GM12878 (cell line): ENCODE data around the gene PTBP1. TPM values are rescaled to one million over a fixed set of nuclear protein-coding genes. Genes with fewer than 3 reads are reported as not detected.

Experiments
- ATAC-seq: fragments of 200-7000 bp; cut with Tn5 transposase; 3 replicates; pipeline ENCODE4 v1.9.1; 2020; ENCODE audit warnings: mild to moderate bottlenecking, moderate library complexity
- BruUV-seq: library from RNA; stranded (reverse); fragments of 400-500 nt; replicated peaks from 2 replicates; lab custom pipeline; 2021; lab: Mats Ljungman, UMichigan
- CTCF ChIA-PET: fragments of 300-600 bp; sonication (Branson Sonifier 250); formaldehyde crosslinking; extraction: SDS; loops from one replicate; lab custom pipeline; 2021; ENCODE audit warnings: inconsistent platforms; lab: Yijun Ruan, JAX
- POLR2A ChIA-PET: fragments of 350-600 bp; formaldehyde crosslinking; extraction: SDS; loops from one replicate; lab custom pipeline; 2021; ENCODE audit warnings: inconsistent platforms; lab: Charles Lee
- RAD21 ChIA-PET: fragments of 300-600 bp; sonication (Branson Sonifier 250); formaldehyde crosslinking; loops from one replicate; lab custom pipeline; 2023; ENCODE audit warnings: antibody characterized with exemption; ENCODE audit not compliant: unreplicated experiment; lab: Charles Lee
- SMC1A ChIA-PET: fragments of 300-600 bp; sonication (Branson Sonifier 250); formaldehyde crosslinking; loops from one replicate; lab custom pipeline; 2023; ENCODE audit not compliant: unreplicated experiment, uncharacterized antibody; lab: Charles Lee
- DNase-seq: peaks from one replicate; pipeline ENCODE4 v3.0.0-alpha.2; 2011; ENCODE audit warnings: low read depth, low spot score
- FAIRE-seq: peaks from 3 replicates; lab custom pipeline; 2011; peaks lifted over from hg19 to GRCh38; lab: Jason Lieb, UNC
- H2AFZ ChIP-seq: 2 replicates; pipeline ENCODE4 v1.6.0; 2011; ENCODE audit warnings: low read depth, low read length, control low read depth; ENCODE audit not compliant: control insufficient read depth
- H3K27ac ChIP-seq: 2 replicates; pipeline ENCODE4 v1.5.1; 2011; ENCODE audit warnings: control low read depth; ENCODE audit not compliant: control insufficient read depth, insufficient read depth
- H3K27me3 ChIP-seq, 2 experiments: replicated peaks in 1 of 2; 2 replicates each; pipeline versions ENCODE4 v1.6.0 to v1.6.1; 2011; ENCODE audit warnings: low read length in 1 of 2; ENCODE audit not compliant: control insufficient read depth in 2 of 2, insufficient read depth in 2 of 2
- H3K36me3 ChIP-seq, 2 experiments: 2 replicates each; pipeline ENCODE4 v1.5.1; 2011; ENCODE audit warnings: low read length in 1 of 2; ENCODE audit not compliant: control insufficient read depth in 2 of 2, insufficient read depth in 2 of 2
- H3K4me1 ChIP-seq: 2 replicates; pipeline ENCODE4 v1.6.1; 2011; ENCODE audit warnings: mild to moderate bottlenecking, low read length, moderate library complexity, mixed read lengths; ENCODE audit not compliant: control insufficient read depth, insufficient read depth
- H3K4me2 ChIP-seq: 2 replicates; pipeline ENCODE4 v1.6.0; 2011; ENCODE audit warnings: control low read depth; ENCODE audit not compliant: control insufficient read depth, insufficient read depth
- H3K4me3 ChIP-seq: fragments of 200-600 bp; sonication (generic); 2 replicates; pipeline ENCODE4 v1.5.1; 2016
- H3K79me2 ChIP-seq: 2 replicates; pipeline ENCODE4 v1.6.0; 2011; ENCODE audit warnings: low read length; ENCODE audit not compliant: control insufficient read depth, insufficient read depth
- H3K9ac ChIP-seq: 2 replicates; pipeline ENCODE4 v1.8.0; 2011; ENCODE audit warnings: low read length, control low read depth, mixed read lengths; ENCODE audit not compliant: control insufficient read depth, insufficient read depth
- H3K9me3 ChIP-seq: replicated peaks from 3 replicates; pipeline ENCODE4 v1.5.1; 2011; ENCODE audit warnings: mild to moderate bottlenecking, low read length; ENCODE audit not compliant: control insufficient read depth, insufficient read depth
- H4K20me1 ChIP-seq: 2 replicates; pipeline ENCODE4 v1.6.0; 2011; ENCODE audit not compliant: control insufficient read depth, insufficient read depth
- BMI1 ChIP-seq: fragments of 450-650 bp; IDR thresholded peaks from 2 replicates; pipeline ENCODE4 v1.6.1; 2016; ENCODE audit warnings: mild to moderate bottlenecking, moderate library complexity, borderline replicate concordance
- CBX3 ChIP-seq: fragments of 200-600 bp; sonication (generic); IDR thresholded peaks from 2 replicates; pipeline ENCODE4 v1.6.1; 2016; ENCODE audit warnings: low read depth, borderline replicate concordance
- CHD2 ChIP-seq: IDR thresholded peaks from 2 replicates; pipeline ENCODE4 v1.6.1; 2011; ENCODE audit warnings: low read depth, low read length, improper control_type of control experiment, borderline replicate concordance
- CHD4 ChIP-seq: fragments of 200-600 bp; sonication (generic); IDR thresholded peaks from 2 replicates; pipeline ENCODE4 v1.6.1; 2016; ENCODE audit warnings: mild to moderate bottlenecking
- EP300 ChIP-seq, 2 experiments: fragments of 150-350 bp in 1 of 2; IDR thresholded peaks; 2 replicates each; pipeline ENCODE4 v1.6.1; 2011 to 2012; ENCODE audit warnings: low read depth in 2 of 2, low read length in 2 of 2, borderline replicate concordance in 1 of 2, improper control_type of control experiment in 1 of 2, inconsistent platforms in 1 of 2; ENCODE audit not compliant: control insufficient read depth in 1 of 2
- GABPA ChIP-seq: IDR thresholded peaks from 2 replicates; pipeline ENCODE4 v1.6.1; 2014; ENCODE audit warnings: antibody characterized with exemption, low read depth, mild to moderate bottlenecking, inconsistent platforms
- HDGF ChIP-seq: fragments of 450-650 bp; IDR thresholded peaks from 2 replicates; pipeline ENCODE4 v1.6.1; 2016; ENCODE audit warnings: antibody characterized with exemption
- MEF2B ChIP-seq: fragments of 450-650 bp; IDR thresholded peaks from 2 replicates; pipeline ENCODE4 v1.6.1; 2018; ENCODE audit warnings: mild to moderate bottlenecking, moderate library complexity; ENCODE audit not compliant: partially characterized antibody, poor library complexity, severe bottlenecking
- MTA2 ChIP-seq: fragments of 450-650 bp; IDR thresholded peaks from 2 replicates; pipeline ENCODE4 v1.6.1; 2016; ENCODE audit warnings: low read depth, mild to moderate bottlenecking, moderate library complexity
- NRF1 ChIP-seq: conservative IDR thresholded peaks from 2 replicates; pipeline ENCODE4 v1.6.1; 2011; ENCODE audit warnings: mild to moderate bottlenecking, low read depth, low read length, improper control_type of control experiment
- POU2F2 ChIP-seq: IDR thresholded peaks from 3 replicates; pipeline ENCODE4 v1.6.1; 2011; ENCODE audit warnings: low read depth, mild to moderate bottlenecking, low read length, borderline replicate concordance
- SMAD1 ChIP-seq: fragments of 450-650 bp; IDR thresholded peaks from 2 replicates; pipeline ENCODE4 v1.6.1; 2018; ENCODE audit warnings: mild to moderate bottlenecking, low read depth; ENCODE audit not compliant: partially characterized antibody
- TARDBP ChIP-seq: IDR thresholded peaks from 2 replicates; pipeline ENCODE4 v1.6.1; 2016; ENCODE audit warnings: borderline replicate concordance
- TCF7 ChIP-seq: IDR thresholded peaks from 2 replicates; pipeline ENCODE4 v1.6.1; 2014; ENCODE audit warnings: antibody characterized with exemption, borderline replicate concordance
- ZNF207 ChIP-seq: fragments of 450-650 bp; IDR thresholded peaks from 2 replicates; pipeline ENCODE4 v1.6.1; 2014; ENCODE audit warnings: antibody characterized with exemption, mild to moderate bottlenecking, borderline replicate concordance
- ZNF24 ChIP-seq: fragments of 450-650 bp; IDR thresholded peaks from 2 replicates; pipeline ENCODE4 v1.6.1; 2017; ENCODE audit warnings: antibody characterized with exemption, mild to moderate bottlenecking
- WGBS: methylation state at CpG from one replicate; pipeline ENCODE4 v1.1.6; 2016; ENCODE audit warnings: low lambda C conversion rate; ENCODE audit not compliant: insufficient replicate concordance, insufficient coverage; ENCODE audit errors: missing lambda C conversion rate; 5-methylcytosine and 5-hydroxymethylcytosine counted together
- in situ Hi-C: fragments of 300-500 bp; cut with MboI; formaldehyde crosslinking; loops from 9 replicates; pipeline ENCODE4 v1.14.3; 2018; ENCODE audit warnings: mixed read lengths
- intact Hi-C: fragments of 100-400 bp; cut with micrococcal nuclease; formaldehyde crosslinking; loops from one replicate; pipeline ENCODE4 v1.14.2; 2022; ENCODE audit not compliant: unreplicated experiment
- polyA plus RNA-seq, 11 experiments: library from polyadenylated mRNA; depleted of rRNA in 4 of 11; unstranded in 6 of 11; stranded (reverse) in 5 of 11; fragments of >200 nt; fragmentation: Nextera tagmentation in 4 of 11; fragmentation: Illumina TruSeq in 1 of 11; extraction: Ambion mirVana in 4 of 11; extraction: Trizol in 1 of 11; gene quantifications; 1 replicate in 1 of 11; 2 replicates in 10 of 11; pipeline versions ENCODE4 v1.2.1 to v1.2.3, GENCODE V29; 2011 to 2016; ENCODE audit warnings: inconsistent platforms in 2 of 11, missing spikeins in 2 of 11, low read depth in 1 of 11
- total RNA-seq, 4 experiments: library from RNA; depleted of rRNA in 3 of 4; stranded (reverse); fragments of >200 nt in 3 of 4; fragmentation: Illumina TruSeq in 1 of 4; extraction: Trizol in 1 of 4; gene quantifications; 2 replicates each; pipeline versions ENCODE4 v1.2.1 to v1.2.3, GENCODE V29; 2013 to 2021
- TF ChIP-seq, protein P1 (sequence below): fragments of 450-650 bp; IDR thresholded peaks from 2 replicates; pipeline ENCODE4 v1.6.1; 2016; ENCODE audit warnings: mild to moderate bottlenecking
- TF ChIP-seq, protein P2 (sequence below): fragments of 450-650 bp; IDR thresholded peaks from 2 replicates; pipeline ENCODE4 v1.6.1; 2018; ENCODE audit warnings: mild to moderate bottlenecking, low read depth, moderate library complexity; ENCODE audit not compliant: partially characterized antibody

PTBP1 gene
- total and polyA plus RNA-seq, 10 of the 15 experiments (the other 5 are each of a cell fraction or from before 2014, with no cell fraction given): 13.1 to 532 (median 217) TPM

DNA sequence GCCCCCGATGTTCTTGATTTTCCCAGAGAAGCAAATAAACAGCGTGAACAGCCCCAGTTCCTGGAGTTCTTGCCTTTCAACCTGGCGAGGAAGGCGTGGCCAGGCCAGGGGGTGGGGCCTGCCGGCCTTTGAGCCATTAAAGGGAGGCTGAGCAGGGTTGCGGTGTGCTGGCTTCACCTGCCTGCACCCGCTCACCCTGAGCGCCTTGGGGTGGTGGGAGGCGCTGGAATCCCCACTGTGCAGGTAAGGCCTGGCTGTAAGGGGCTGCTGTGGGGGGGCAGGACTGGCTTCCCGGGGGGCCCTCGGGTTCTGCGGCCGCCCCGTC is 49.0 kb upstream of the PTBP1 start:
- CTCF ChIA-PET: no interaction called here
- ATAC-seq (no peak), FAIRE-seq (no peak), DNase-seq (no peak)
- POLR2A ChIA-PET: no interaction called here
- Histone ChIP-seq H4K20me1 (no peaks in the 10 kb centered on the region), H3K9ac (no peak overlapping the region), H3K36me3 (no peaks in the 10 kb centered on the region), H3K4me2 (no peak overlapping the region), H3K27ac (no peak overlapping the region), H3K4me3 (no peak overlapping the region), H3K9me3 (no peaks in the 10 kb centered on the region; the same call in 2 of the 3 replicates), H3K79me2 (no peaks in the 10 kb centered on the region), H3K27me3 (no peaks in the 10 kb centered on the region), H3K4me1 (no peaks in the 10 kb centered on the region), H2AFZ (no peak overlapping the region)
- TF ChIP-seq MEF2B: no peak
- no peak for TF ChIP-seq POU2F2
- TF ChIP-seq MTA2: no peak
- TF ChIP-seq NRF1: no peak
- no peak for TF ChIP-seq CBX3
- TF ChIP-seq ZNF207: no peak
- no peak for TF ChIP-seq HDGF
- TF ChIP-seq, protein P1, sequence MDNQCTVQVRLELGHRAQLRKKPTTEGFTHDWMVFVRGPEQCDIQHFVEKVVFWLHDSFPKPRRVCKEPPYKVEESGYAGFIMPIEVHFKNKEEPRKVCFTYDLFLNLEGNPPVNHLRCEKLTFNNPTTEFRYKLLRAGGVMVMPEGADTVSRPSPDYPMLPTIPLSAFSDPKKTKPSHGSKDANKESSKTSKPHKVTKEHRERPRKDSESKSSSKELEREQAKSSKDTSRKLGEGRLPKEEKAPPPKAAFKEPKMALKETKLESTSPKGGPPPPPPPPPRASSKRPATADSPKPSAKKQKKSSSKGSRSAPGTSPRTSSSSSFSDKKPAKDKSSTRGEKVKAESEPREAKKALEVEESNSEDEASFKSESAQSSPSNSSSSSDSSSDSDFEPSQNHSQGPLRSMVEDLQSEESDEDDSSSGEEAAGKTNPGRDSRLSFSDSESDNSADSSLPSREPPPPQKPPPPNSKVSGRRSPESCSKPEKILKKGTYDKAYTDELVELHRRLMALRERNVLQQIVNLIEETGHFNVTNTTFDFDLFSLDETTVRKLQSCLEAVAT: no peak
- TF ChIP-seq, protein P2, sequence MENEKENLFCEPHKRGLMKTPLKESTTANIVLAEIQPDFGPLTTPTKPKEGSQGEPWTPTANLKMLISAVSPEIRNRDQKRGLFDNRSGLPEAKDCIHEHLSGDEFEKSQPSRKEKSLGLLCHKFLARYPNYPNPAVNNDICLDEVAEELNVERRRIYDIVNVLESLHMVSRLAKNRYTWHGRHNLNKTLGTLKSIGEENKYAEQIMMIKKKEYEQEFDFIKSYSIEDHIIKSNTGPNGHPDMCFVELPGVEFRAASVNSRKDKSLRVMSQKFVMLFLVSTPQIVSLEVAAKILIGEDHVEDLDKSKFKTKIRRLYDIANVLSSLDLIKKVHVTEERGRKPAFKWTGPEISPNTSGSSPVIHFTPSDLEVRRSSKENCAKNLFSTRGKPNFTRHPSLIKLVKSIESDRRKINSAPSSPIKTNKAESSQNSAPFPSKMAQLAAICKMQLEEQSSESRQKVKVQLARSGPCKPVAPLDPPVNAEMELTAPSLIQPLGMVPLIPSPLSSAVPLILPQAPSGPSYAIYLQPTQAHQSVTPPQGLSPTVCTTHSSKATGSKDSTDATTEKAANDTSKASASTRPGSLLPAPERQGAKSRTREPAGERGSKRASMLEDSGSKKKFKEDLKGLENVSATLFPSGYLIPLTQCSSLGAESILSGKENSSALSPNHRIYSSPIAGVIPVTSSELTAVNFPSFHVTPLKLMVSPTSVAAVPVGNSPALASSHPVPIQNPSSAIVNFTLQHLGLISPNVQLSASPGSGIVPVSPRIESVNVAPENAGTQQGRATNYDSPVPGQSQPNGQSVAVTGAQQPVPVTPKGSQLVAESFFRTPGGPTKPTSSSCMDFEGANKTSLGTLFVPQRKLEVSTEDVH: no peak
- TF ChIP-seq CHD4: no peak
- no peak for TF ChIP-seq GABPA
- no peak for TF ChIP-seq SMAD1
- no peak for TF ChIP-seq ZNF24
- no peak for TF ChIP-seq TARDBP
- TF ChIP-seq EP300 (IDR thresholded peaks at IDR 0.05; ENCODE audit: borderline replicate concordance in 1 of 2, control insufficient read depth in 1 of 2, low read depth in 2 of 2, low read length in 2 of 2): no peak
- no peak for TF ChIP-seq TCF7
- no peak for TF ChIP-seq BMI1
- TF ChIP-seq CHD2: no peak
- intact Hi-C loops: no loop called here
- WGBS: 57% methylated on average over 9 of the region's 14 CpGs
- in situ Hi-C loops: no loop called here
- BruUV-seq: no TSS peak
- RAD21 ChIA-PET: no interaction called here
- SMC1A ChIA-PET: no interaction called here
